Urothelium cell line (cell line): ENCODE measurements around the gene RASGEF1C.

Experiments
- DNase-seq: peaks from one replicate; pipeline ENCODE4 v3.0.0; 2011; ENCODE audit warnings: low spot score, mixed read lengths
- FAIRE-seq: peaks from 2 replicates; lab custom pipeline; 2011; peaks lifted over from hg19 to GRCh38; lab: Jason Lieb, UNC

The RASGEF1C gene

DNA sequence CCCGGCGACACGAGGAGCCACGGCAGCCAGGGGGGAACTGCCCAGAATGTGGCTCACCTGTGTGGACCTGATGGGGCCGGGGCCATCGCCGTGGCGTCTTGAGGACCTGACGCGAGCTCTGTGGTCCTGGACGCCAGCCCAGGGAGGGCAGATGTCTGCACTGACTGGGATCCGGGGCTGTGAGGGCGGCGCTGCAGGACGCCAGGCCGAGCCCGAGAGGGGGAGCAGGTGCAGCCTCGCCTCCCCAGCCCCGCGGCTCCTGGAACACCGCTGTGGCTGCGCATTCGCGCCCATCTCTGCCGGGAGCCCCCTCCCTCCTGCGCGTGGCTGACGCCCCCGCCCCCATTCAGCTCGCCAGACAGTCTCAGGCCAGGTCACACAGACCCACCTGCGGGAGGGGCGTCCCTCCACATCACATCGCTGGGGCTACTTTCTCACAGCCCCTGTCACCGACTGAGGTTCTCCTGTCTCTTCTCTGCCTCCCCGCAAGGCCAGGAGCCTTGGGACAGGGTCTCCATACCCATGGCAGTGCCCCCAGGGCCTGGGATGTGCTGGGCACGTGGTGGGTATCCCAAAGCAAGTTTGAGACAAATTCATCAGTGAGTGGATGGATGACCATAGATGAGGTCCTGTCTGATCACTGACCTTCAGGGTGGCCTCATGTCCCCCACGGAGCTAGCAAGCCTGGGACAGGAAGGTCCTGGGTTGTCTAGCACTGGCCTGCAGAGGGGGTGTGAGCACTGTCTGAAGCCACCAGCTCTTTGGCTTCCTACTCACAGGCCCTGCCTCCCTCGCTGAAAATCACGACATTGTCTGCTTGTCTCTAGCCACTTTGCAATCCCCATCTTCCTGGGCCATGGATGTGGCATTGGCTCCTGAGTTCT is 47.3 kb downstream of the RASGEF1C start:
- FAIRE-seq, result no peak
- DNase-seq, result no peak

DNA sequence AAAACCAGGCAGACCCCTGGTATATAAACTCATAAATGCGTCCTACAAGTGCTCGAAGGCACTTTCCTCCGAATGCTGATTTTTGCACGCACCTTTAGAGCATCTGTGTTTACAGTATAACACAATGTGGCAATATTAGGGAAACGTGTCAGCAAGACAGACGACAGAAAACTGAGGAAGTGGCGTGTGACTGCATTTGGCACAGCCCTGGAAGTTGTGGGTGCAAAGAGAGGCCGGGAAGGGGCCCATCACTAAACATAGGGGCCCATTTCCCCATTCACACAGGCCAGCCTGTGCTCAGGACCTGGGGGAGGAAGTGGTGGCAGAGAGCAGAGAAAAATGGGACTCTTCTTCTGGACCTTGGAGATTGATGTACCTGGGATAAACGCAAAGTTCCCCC is 48.2 kb downstream of the RASGEF1C start:
- no peak for FAIRE-seq
- DNase-seq, result no peak

- DNase-seq, result no peak
- FAIRE-seq, result no peak
These were observed 48.8 kb downstream of the RASGEF1C start for GRCh38 chr5:180160215-180160614.

GRCh38 chr5:180159756-180160155 is 49.3 kb downstream of the RASGEF1C start:
- no peak for DNase-seq
- no peak for FAIRE-seq

- FAIRE-seq (no peak), DNase-seq (no peak)
These were observed 51.1 kb downstream of the RASGEF1C start for GRCh38 chr5:180157866-180158265.

DNA sequence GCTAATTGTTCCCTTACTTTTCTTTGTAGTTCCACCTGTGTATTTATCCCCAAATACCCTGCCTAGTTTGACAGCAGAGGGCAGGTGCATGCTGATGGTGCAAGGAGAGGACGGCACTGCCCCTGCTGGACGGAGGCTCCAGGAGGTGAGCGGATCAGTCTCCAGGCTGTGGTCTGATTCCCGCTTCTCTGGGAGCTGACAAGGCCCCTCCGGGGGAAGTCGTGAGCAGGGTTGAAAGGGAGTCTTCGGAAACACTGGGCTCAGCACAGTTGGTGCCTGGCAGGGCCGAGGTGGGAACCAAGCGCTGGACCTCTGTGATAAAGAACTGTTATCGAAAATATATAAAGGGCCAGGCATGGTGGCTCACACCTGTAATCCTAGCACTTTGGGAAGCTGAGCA is 52.9 kb downstream of the RASGEF1C start:
- FAIRE-seq, result no peak
- DNase-seq, result no peak

GRCh38 chr5:180155365-180155926 is 53.6 kb downstream of the RASGEF1C start:
- DNase-seq (no peak), FAIRE-seq (no peak)

GRCh38 chr5:180154821-180155364 is 54.1 kb downstream of the RASGEF1C start:
- no peak for DNase-seq
- no peak for FAIRE-seq

- no peak for FAIRE-seq
- no peak for DNase-seq
These were observed 55.0 kb downstream of the RASGEF1C start for GRCh38 chr5:180153991-180154390.

- FAIRE-seq, result no peak
- no peak for DNase-seq
These were observed 55.9 kb downstream of the RASGEF1C start for GRCh38 chr5:180153099-180153498.

- DNase-seq, result no peak
- FAIRE-seq, result no peak
These were observed 65.2 kb downstream of the RASGEF1C start for GRCh38 chr5:180143656-180144364.

- no peak for FAIRE-seq
These were observed 66.0 kb downstream of the RASGEF1C start for GRCh38 chr5:180142824-180143610.

DNA sequence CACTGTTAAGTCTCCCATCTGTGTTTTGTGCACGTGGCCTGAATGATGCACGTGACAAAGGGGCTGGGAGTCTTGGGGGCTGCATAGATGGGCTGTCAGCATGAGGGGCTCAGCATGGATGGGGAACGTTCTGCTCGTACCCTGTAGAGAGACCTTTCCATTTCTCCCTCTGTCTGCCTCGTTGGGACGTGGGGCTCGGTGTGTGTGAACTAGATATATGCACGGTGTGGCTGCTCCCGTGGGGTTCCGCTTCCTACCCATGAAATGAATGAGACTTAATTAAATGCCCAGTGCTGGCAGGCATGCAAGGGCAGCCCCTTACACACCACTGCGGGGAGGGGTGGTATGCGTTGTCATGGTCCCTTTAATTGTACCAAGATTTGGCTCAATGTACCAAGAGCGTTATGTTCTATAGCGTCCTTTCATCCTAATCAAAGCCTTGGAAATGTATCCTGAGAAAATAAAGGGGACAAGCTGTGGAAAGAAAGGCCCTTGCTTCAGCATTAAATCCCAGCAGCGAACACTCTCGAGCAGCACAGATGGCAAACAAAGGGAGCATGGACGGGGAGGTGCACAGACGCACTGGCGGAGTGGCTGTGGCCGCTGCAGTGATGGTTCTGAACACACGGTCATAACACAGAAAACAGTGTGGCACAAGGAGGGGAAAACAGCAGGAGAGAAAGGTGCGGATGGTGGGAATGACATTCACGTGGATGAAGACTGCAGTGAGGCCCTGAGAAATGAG is 66.8 kb downstream of the RASGEF1C start:
- no peak for DNase-seq
- no peak for FAIRE-seq

More at GRCh38 chr5:180142824-180143610, 66.0 kb downstream of the RASGEF1C start:
- no peak for DNase-seq

- FAIRE-seq (no peak), DNase-seq (no peak)
These were observed 67.8 kb downstream of the RASGEF1C start for GRCh38 chr5:180141068-180141660.

GRCh38 chr5:180140571-180140970 is 68.4 kb downstream of the RASGEF1C start:
- no peak for DNase-seq
- no peak for FAIRE-seq

GRCh38 chr5:180140079-180140554 is 68.9 kb downstream of the RASGEF1C start:
- FAIRE-seq, result no peak
- DNase-seq, result no peak

DNA sequence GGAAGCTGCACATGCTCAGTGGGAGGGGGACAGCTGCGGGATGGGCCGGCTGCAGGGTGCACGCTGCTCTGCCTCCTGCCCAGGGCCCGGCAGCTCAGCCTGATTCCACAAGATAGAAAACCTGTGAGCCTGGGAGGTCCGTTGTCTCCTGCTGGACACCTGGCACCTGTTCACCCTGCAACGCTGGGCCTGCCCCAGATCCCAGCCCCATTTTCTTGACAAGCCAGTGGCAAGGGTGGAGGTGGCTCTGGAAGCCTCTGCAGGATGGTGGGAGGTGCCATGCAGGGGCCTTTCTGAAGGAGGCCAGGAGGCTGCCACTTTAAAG is 69.3 kb downstream of the RASGEF1C start:
- no peak for DNase-seq
- FAIRE-seq, result no peak

GRCh38 chr5:180138976-180139730 is 69.9 kb downstream of the RASGEF1C start:
- DNase-seq, result no peak
- no peak for FAIRE-seq
